Kidney epithelial cell (primary cell): ENCODE results near the gene CLCN1. TPM values are rescaled to one million over a fixed set of nuclear protein-coding genes. Genes with fewer than 3 reads are reported as not detected.
A peak's percentile ranks its signal among the peaks of the same experiment; 100 is the strongest.

Experiments
- DNase-seq: peaks from one replicate; pipeline ENCODE4 v3.0.0-alpha.2; 2010; ENCODE audit warnings: low read depth
- H3K27me3 ChIP-seq: 2 replicates; pipeline ENCODE4 v1.6.0; 2011; ENCODE audit warnings: low read length; ENCODE audit not compliant: control insufficient read depth, insufficient read depth
- H3K36me3 ChIP-seq: 2 replicates; pipeline ENCODE4 v1.5.1; 2011; ENCODE audit warnings: low read length; ENCODE audit not compliant: control insufficient read depth, insufficient read depth
- H3K4me3 ChIP-seq: 2 replicates; pipeline ENCODE4 v1.5.1; 2011; ENCODE audit warnings: low read depth, mild to moderate bottlenecking, control low read depth, low read length
- CTCF ChIP-seq: IDR thresholded peaks from 2 replicates; pipeline ENCODE4 v1.5.1; 2011; ENCODE audit warnings: mild to moderate bottlenecking, moderate library complexity, low read length, control low read depth, inconsistent platforms; ENCODE audit not compliant: insufficient read depth, poor library complexity, severe bottlenecking
- total RNA-seq: library from RNA; depleted of rRNA; stranded (reverse); fragments of >200 nt; gene quantifications from 2 replicates; pipeline ENCODE4 v1.2.3, GENCODE V29; 2015

CLCN1 gene
- total RNA-seq, 1 donor from 2014 or later = not detected

- no peak for TF ChIP-seq CTCF
- H3K27me3 ChIP-seq = peaks cover 15% of the 10 kb centered on the region
- no peak for DNase-seq
- H3K4me3 ChIP-seq = no peak overlapping the region
- no peaks in the 10 kb centered on the region for H3K36me3 ChIP-seq
These were observed 25.9 kb downstream of the CLCN1 start for GRCh38 chr7:143341842-143342241.

GRCh38 chr7:143343596-143343995 lies 27.7 kb downstream of the CLCN1 start:
- Histone ChIP-seq H3K36me3 (no peaks in the 10 kb centered on the region), H3K4me3 (no peak overlapping the region), H3K27me3 (peaks cover 15% of the 10 kb centered on the region)
- DNase-seq = no peak
- TF ChIP-seq CTCF = no peak

GRCh38 chr7:143345428-143345900 lies 29.6 kb downstream of the CLCN1 start:
- no peak overlapping the region for H3K4me3 ChIP-seq

GRCh38 chr7:143346018-143346417 lies 30.1 kb downstream of the CLCN1 start:
- no peak overlapping the region for H3K4me3 ChIP-seq
- H3K27me3 ChIP-seq = peaks cover 17% of the 10 kb centered on the region
- DNase-seq = no peak
- H3K36me3 ChIP-seq = no peaks in the 10 kb centered on the region
- no peak for TF ChIP-seq CTCF

More at GRCh38 chr7:143345428-143345900, 29.6 kb downstream of the CLCN1 start:
- peak; percentile 9 for DNase-seq
- Histone ChIP-seq H3K36me3 (no peaks in the 10 kb centered on the region), H3K27me3 (peaks cover 16% of the 10 kb centered on the region)
- TF ChIP-seq CTCF = peak; percentile 77

GRCh38 chr7:143347950-143348349 lies 32.0 kb downstream of the CLCN1 start:
- no peaks in the 10 kb centered on the region for H3K36me3 ChIP-seq
- H3K27me3 ChIP-seq = peaks cover 17% of the 10 kb centered on the region
- TF ChIP-seq CTCF = no peak
- DNase-seq = no peak
- H3K4me3 ChIP-seq = no peak overlapping the region

GRCh38 chr7:143351060-143351459 lies 35.1 kb downstream of the CLCN1 start:
- DNase-seq = no peak
- Histone ChIP-seq H3K4me3 (no peak overlapping the region), H3K27me3 (peaks cover 8% of the 10 kb centered on the region), H3K36me3 (no peaks in the 10 kb centered on the region)
- no peak for TF ChIP-seq CTCF
